Measurements from ENCODE around the gene FOXI1. TPM values are rescaled to one million over a fixed set of nuclear protein-coding genes. Genes with fewer than 3 reads are reported as not detected.

Gene FOXI1
- total and polyA plus RNA-seq, 2 donors (not counting 3 experiments of a cell fraction or from before 2014, with no cell fraction given), result not detected

DNA sequence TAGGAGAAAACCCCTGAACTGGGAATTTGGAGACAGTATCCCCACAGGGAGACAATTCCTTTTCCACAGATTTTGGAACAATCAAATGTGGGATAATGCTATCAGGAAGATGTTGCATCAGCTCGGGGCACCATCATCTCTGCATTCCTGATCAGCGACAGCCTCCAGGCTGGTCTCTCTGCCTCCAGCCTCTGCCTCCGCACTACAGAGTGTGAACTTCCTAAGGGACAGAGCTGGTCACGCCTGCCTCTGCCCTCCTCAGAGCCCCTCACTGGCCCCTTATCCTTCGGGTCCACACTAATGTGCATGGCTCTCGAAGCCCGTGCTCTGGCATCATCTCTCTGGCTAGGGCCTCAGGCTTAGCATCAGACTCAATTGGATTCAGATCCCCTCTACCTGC, 8.6 kb downstream of the FOXI1 start:
- Histone ChIP-seq H3K9ac (replicated peaks; ENCODE audit: extremely low read depth, insufficient read depth, low read length) (no peak overlapping the region), H3K9me1 (replicated peaks; ENCODE audit: control insufficient read depth, extremely low read depth, insufficient read depth, low read length) (no peaks in the 10 kb centered on the region), H3K27me3 (ENCODE audit: control insufficient read depth in 2 of 2, insufficient read depth in 2 of 2, low read length in 2 of 2) (no peaks in the 10 kb centered on the region), H3K79me2 (ENCODE audit: control insufficient read depth, insufficient read depth, low read length) (no peaks in the 10 kb centered on the region), H2AFZ (ENCODE audit: low read depth, low read length) (no peak overlapping the region), H3K9me3 (replicated peaks; ENCODE audit: control insufficient read depth, insufficient read depth, low read length) (no peaks in the 10 kb centered on the region), H4K20me1 (replicated peaks; ENCODE audit: control insufficient read depth, extremely low read depth, insufficient read depth, low read length) (no peaks in the 10 kb centered on the region), H3K4me2 (ENCODE audit: insufficient read depth, low read length) (no peak overlapping the region), H3K4me1 (ENCODE audit: control insufficient read depth, extremely low read depth, insufficient read depth, low read length) (no peaks in the 10 kb centered on the region), H3K36me3 (ENCODE audit: control insufficient read depth in 2 of 2, extremely low read depth in 1 of 2, insufficient read depth in 2 of 2, low read length in 2 of 2) (no peaks in the 10 kb centered on the region), H3K27ac (ENCODE audit: insufficient read depth, low read depth, low read length) (no peak overlapping the region), H3K4me3 (replicated peaks in 1 of 3; ENCODE audit: insufficient read depth in 1 of 3, low read depth in 1 of 3, low read length in 3 of 3) (no peak overlapping the region)
- dilution Hi-C loops (cut with MboI; ENCODE audit: extremely low pct_ligation_motif_present, low sequenced_read_pairs) (no loop called here), intact Hi-C loops (cut with micrococcal nuclease) (no loop called here)
- CTCF ChIA-PET, result no interaction called here
- FAIRE-seq, result no peak
- BruUV-seq (replicated peaks), result no TSS peak
- TF ChIP-seq JUN (IDR thresholded peaks at IDR 0.05; ENCODE audit: borderline replicate concordance, insufficient read depth, insufficient read length, low read depth) (no peak), GATA2 (IDR thresholded peaks at IDR 0.05; ENCODE audit: insufficient read depth, insufficient read length, low read depth, low read length) (no peak), EZH2 (IDR thresholded peaks at IDR 0.05; ENCODE audit: borderline replicate concordance, low read depth, low read length, severe bottlenecking) (no peak), POLR2A (IDR thresholded peaks at IDR 0.05; ENCODE audit: low read depth, low read length) (no peak), FOS (IDR thresholded peaks at IDR 0.05; ENCODE audit: borderline replicate concordance, insufficient read depth, low read length) (no peak), POLR2AphosphoS5 (IDR thresholded peaks at IDR 0.05; ENCODE audit: insufficient read depth, low read depth, low read length) (no peak), MYC (IDR thresholded peaks at IDR 0.05; ENCODE audit: low read depth, low read length) (no peak)
- TF ChIP-seq, protein P1, sequence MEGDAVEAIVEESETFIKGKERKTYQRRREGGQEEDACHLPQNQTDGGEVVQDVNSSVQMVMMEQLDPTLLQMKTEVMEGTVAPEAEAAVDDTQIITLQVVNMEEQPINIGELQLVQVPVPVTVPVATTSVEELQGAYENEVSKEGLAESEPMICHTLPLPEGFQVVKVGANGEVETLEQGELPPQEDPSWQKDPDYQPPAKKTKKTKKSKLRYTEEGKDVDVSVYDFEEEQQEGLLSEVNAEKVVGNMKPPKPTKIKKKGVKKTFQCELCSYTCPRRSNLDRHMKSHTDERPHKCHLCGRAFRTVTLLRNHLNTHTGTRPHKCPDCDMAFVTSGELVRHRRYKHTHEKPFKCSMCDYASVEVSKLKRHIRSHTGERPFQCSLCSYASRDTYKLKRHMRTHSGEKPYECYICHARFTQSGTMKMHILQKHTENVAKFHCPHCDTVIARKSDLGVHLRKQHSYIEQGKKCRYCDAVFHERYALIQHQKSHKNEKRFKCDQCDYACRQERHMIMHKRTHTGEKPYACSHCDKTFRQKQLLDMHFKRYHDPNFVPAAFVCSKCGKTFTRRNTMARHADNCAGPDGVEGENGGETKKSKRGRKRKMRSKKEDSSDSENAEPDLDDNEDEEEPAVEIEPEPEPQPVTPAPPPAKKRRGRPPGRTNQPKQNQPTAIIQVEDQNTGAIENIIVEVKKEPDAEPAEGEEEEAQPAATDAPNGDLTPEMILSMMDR (IDR thresholded peaks at IDR 0.05; ENCODE audit: extremely low read depth in 1 of 2, insufficient read depth in 1 of 2, low read depth in 1 of 2, low read length in 2 of 2), result no peak
- TF ChIP-seq, protein P2, sequence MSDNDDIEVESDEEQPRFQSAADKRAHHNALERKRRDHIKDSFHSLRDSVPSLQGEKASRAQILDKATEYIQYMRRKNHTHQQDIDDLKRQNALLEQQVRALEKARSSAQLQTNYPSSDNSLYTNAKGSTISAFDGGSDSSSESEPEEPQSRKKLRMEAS (IDR thresholded peaks at IDR 0.05; ENCODE audit: insufficient read depth, insufficient read length), result no peak
- no peak for DNase-seq (ENCODE audit: low read depth, low spot score)
- POLR2A ChIA-PET, result no interaction called here
